HFFc6 (cell line): Measurements from ENCODE around the gene ZNF559. TPM values are rescaled to one million over a fixed set of nuclear protein-coding genes. Genes with fewer than 3 reads are reported as not detected.

Experiments used
- DNase-seq: peaks from one replicate; pipeline ENCODE4 v3.0.0-alpha.2; 2018
- H3K27ac Mint-ChIP-seq: 2 replicates; pipeline ENCODE4 v1.8.0; 2020; ENCODE audit warnings: mild to moderate bottlenecking, mixed read lengths
- H3K27me3 Mint-ChIP-seq: 2 replicates; pipeline ENCODE4 v1.8.0; 2021; ENCODE audit warnings: mild to moderate bottlenecking, moderate library complexity, mixed read lengths; ENCODE audit not compliant: insufficient read depth
- H3K36me3 Mint-ChIP-seq: 2 replicates; pipeline ENCODE4 v1.8.0; 2021; ENCODE audit warnings: low read depth, mixed read lengths
- H3K4me1 Mint-ChIP-seq: 2 replicates; pipeline ENCODE4 v1.8.0; 2020; ENCODE audit warnings: low read depth, mixed read lengths
- H3K4me3 Mint-ChIP-seq: 2 replicates; pipeline ENCODE4 v1.8.0; 2020; ENCODE audit warnings: mild to moderate bottlenecking, moderate library complexity, mixed read lengths
- H3K9me3 Mint-ChIP-seq: 2 replicates; pipeline ENCODE4 v1.8.0; 2020; ENCODE audit warnings: mild to moderate bottlenecking, mixed read lengths
- total RNA-seq, 6 experiments: library from RNA; stranded (reverse); fragmentation: NEBNext Ultra II Directional; extraction: Animal tissue kit (Norgen Biotek cat#: 25700); gene quantifications; 2 replicates in 1 of 6; 3 replicates in 5 of 6; pipeline ENCODE4 v1.2.3, GENCODE V29; 2021
- TF ChIP-seq, protein P1 (sequence below): fragments of 200-600 bp; sonication (generic); IDR thresholded peaks from 2 replicates; pipeline ENCODE4 v1.5.0; 2021; ENCODE audit warnings: antibody characterized with exemption, mild to moderate bottlenecking

ZNF559 gene
- total RNA-seq, 6 experiments from 2014 or later = 9.2 to 13.8 (median 11.5) TPM

DNA sequence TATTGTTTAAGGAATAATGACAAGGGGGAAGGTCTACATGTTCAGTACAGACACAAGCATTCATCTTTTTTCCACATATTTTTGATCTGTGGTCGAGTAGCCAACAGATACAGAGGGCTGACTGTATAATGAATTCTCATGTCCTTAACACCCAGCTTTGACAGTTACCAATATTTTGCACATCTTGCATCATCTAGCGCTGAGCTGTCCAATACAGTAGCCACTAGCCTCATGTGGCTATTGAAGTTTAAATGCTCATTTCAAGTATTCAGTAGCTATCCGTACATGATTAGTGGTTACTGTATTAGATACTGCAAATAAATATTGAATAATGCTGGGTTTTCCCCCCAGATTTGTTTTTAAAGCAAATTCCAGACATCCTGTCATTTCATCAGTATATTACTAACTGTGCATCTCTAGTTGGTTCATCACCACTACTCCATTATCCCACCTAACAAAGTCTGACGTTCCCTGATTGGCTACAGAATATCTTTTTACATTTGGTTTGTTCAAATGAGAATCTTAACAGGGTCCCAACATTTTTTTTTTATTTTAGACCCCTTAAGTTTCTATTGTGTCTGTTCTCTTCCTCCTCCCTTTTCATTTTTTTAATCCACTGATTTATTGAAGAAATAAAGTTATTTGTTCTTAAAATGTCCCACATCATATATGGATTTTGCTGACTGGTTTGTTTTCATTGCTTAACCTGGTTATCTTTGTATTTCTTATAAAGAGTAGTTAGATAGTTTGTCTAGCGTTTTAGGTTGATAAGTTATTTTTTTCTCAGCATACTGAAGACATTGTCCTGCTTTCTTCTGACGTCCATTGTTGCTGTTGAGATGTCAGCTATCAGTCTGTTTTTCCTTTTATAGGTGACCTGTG is 47.0 kb downstream of the ZNF559 start:
- peaks cover 2% of the 10 kb centered on the region; the same call in 1 of the 2 replicates for H3K27me3 Mint-ChIP-seq
- TF ChIP-seq, protein P1, sequence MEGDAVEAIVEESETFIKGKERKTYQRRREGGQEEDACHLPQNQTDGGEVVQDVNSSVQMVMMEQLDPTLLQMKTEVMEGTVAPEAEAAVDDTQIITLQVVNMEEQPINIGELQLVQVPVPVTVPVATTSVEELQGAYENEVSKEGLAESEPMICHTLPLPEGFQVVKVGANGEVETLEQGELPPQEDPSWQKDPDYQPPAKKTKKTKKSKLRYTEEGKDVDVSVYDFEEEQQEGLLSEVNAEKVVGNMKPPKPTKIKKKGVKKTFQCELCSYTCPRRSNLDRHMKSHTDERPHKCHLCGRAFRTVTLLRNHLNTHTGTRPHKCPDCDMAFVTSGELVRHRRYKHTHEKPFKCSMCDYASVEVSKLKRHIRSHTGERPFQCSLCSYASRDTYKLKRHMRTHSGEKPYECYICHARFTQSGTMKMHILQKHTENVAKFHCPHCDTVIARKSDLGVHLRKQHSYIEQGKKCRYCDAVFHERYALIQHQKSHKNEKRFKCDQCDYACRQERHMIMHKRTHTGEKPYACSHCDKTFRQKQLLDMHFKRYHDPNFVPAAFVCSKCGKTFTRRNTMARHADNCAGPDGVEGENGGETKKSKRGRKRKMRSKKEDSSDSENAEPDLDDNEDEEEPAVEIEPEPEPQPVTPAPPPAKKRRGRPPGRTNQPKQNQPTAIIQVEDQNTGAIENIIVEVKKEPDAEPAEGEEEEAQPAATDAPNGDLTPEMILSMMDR = no peak
- no peak overlapping the region for H3K27ac Mint-ChIP-seq
- no peak overlapping the region for H3K4me3 Mint-ChIP-seq
- no peak for DNase-seq
- H3K9me3 Mint-ChIP-seq = peaks cover 84% of the 10 kb centered on the region
- H3K36me3 Mint-ChIP-seq = peaks cover 74% of the 10 kb centered on the region
- no peaks in the 10 kb centered on the region for H3K4me1 Mint-ChIP-seq

- TF ChIP-seq, protein P1 = no peak
- H3K27ac Mint-ChIP-seq = no peak overlapping the region
- peaks cover 88% of the 10 kb centered on the region for H3K36me3 Mint-ChIP-seq
Measured at GRCh38 chr19:9381361-9381785, 57.4 kb downstream of the ZNF559 start.

More at GRCh38 chr19:9381361-9381785, 57.4 kb downstream of the ZNF559 start:
- Mint-ChIP-seq H3K4me1 (no peaks in the 10 kb centered on the region), H3K27me3 (no peaks in the 10 kb centered on the region), H3K9me3 (peaks cover 97% of the 10 kb centered on the region), H3K4me3 (no peak overlapping the region)
- no peak for DNase-seq

Other genes with a start within 250 kb of the ZNF559 start
- not detected for gene OR1M1, start 237.1 kb upstream of the ZNF559 start, total RNA-seq
- not detected for gene OR7G2, start 216.7 kb upstream of the ZNF559 start, total RNA-seq
- gene OR7G1, start 208.4 kb upstream of the ZNF559 start, total RNA-seq = not detected
- not detected for gene OR7G3, start 197.2 kb upstream of the ZNF559 start, total RNA-seq
- 10 to 100 TPM; 17.1 to 21.8 (median 20.5) TPM for gene ZNF317, start 183.8 kb upstream of the ZNF559 start, total RNA-seq
- gene OR7D2, start 145.2 kb upstream of the ZNF559 start, total RNA-seq = not detected
- not detected for gene OR7D4, start 104.6 kb upstream of the ZNF559 start, total RNA-seq
- gene OR7E24, start 73.2 kb upstream of the ZNF559 start, total RNA-seq = not detected
- 1 to 10 TPM; 5.5 to 7.1 (median 6.6) TPM for gene ZNF699, start 14.3 kb upstream of the ZNF559 start, total RNA-seq
- gene ZNF177, start 38.8 kb downstream of the ZNF559 start, total RNA-seq = 1 to 10 TPM in 2 of 6 experiments, under 1 TPM in 4; 0.66 to 1.3 (median 0.91) TPM
- 1 to 10 TPM; 6.3 to 7.8 (median 7.0) TPM for gene ZNF266, start 111.4 kb downstream of the ZNF559 start, total RNA-seq
- gene ZNF560, start 174.4 kb downstream of the ZNF559 start, total RNA-seq = under 1 TPM in 5 of 6 experiments, not detected in 1; 0.07 to 0.28 (median 0.14) TPM
- 10 to 100 TPM; 12.7 to 15.7 (median 15.0) TPM for gene ZNF426, start 214.5 kb downstream of the ZNF559 start, total RNA-seq